NCI-H524 (cell line): Measurements from ENCODE around the gene DPP9.
A peak's percentile ranks its signal among the peaks of the same experiment; 100 is the strongest.

Experiments used
- DNase-seq, 2 experiments: peaks; one replicate each; lab custom pipeline; 2025; lab: John Stamatoyannopoulos, UW

DPP9 gene

GRCh38 chr19:4656102-4656501 is 67.5 kb downstream of the DPP9 start:
- DNase-seq: no peak

GRCh38 chr19:4654437-4655361 is 68.9 kb downstream of the DPP9 start:
- no peak for DNase-seq

GRCh38 chr19:4653793-4654436 is 69.7 kb downstream of the DPP9 start:
- no peak for DNase-seq

- DNase-seq: no peak
Observed at GRCh38 chr19:4652075-4652474, 71.6 kb downstream of the DPP9 start.

- no peak for DNase-seq
Observed at GRCh38 chr19:4650159-4650558, 73.5 kb downstream of the DPP9 start.

- no peak for DNase-seq
Observed at GRCh38 chr19:4649392-4650047, 74.1 kb downstream of the DPP9 start.

- DNase-seq: no peak
Observed at GRCh38 chr19:4647676-4648644, 75.7 kb downstream of the DPP9 start.

- no peak for DNase-seq
Observed at GRCh38 chr19:4645718-4646117, 77.9 kb downstream of the DPP9 start.

- DNase-seq: no peak
Observed at GRCh38 chr19:4642625-4643024, 81.0 kb downstream of the DPP9 start.

- DNase-seq: no peak
Observed at GRCh38 chr19:4641132-4641531, 82.5 kb downstream of the DPP9 start.

- no peak for DNase-seq
Observed at GRCh38 chr19:4640247-4641000, 83.2 kb downstream of the DPP9 start.

- no peak for DNase-seq
Observed at GRCh38 chr19:4639531-4640246, 84.0 kb downstream of the DPP9 start.

- DNase-seq: peak; percentile 94 to 96
Observed at GRCh38 chr19:4638828-4639530, 84.7 kb downstream of the DPP9 start, which contains the start of gene TNFAIP8L1. TNFAIP8L1 (plus strand) TSS chr19:4639516; CDS start chr19:4651870, 12,354 bp downstream.

- DNase-seq: no peak
Observed at GRCh38 chr19:4638317-4638716, 85.3 kb downstream of the DPP9 start.

GRCh38 chr19:4636761-4637160 is 86.9 kb downstream of the DPP9 start:
- DNase-seq: peak in 1 of 2 experiments; percentile 43

- DNase-seq: peak; percentile 48 to 73
Observed at GRCh38 chr19:4636151-4636717, 87.4 kb downstream of the DPP9 start.

GRCh38 chr19:4635754-4636116 is 87.9 kb downstream of the DPP9 start:
- peak; percentile 96 for DNase-seq

- peak; percentile 97 to 98 for DNase-seq
Observed at GRCh38 chr19:4633140-4633967, 90.3 kb downstream of the DPP9 start.
